Cardiac atrium fibroblast (primary cell): Measurements from ENCODE around the gene RAD54L. TPM values are rescaled to one million over a fixed set of nuclear protein-coding genes. Genes with fewer than 3 reads are reported as not detected.

ENCODE experiments used
- total RNA-seq: library from RNA; depleted of rRNA; stranded (reverse); fragments of >200 nt; gene quantifications from 2 replicates; pipeline ENCODE4 v1.2.3, GENCODE V29; 2015

Gene RAD54L
- 4.9 and 5.7 TPM in 2 replicates for total RNA-seq

GRCh38 chr1:46247436-46248121, at the start of gene RAD54L:
Gene RAD54L (plus strand): TSS chr1:46247763. CDS start chr1:46248406, 643 bp downstream.

GRCh38 chr1:46197964-46198811, 49.4 kb upstream of the RAD54L start, which contains the start of gene POMGNT1:
Gene POMGNT1 (minus strand): TSS chr1:46198434. CDS start chr1:46197821, 613 bp downstream.

DNA sequence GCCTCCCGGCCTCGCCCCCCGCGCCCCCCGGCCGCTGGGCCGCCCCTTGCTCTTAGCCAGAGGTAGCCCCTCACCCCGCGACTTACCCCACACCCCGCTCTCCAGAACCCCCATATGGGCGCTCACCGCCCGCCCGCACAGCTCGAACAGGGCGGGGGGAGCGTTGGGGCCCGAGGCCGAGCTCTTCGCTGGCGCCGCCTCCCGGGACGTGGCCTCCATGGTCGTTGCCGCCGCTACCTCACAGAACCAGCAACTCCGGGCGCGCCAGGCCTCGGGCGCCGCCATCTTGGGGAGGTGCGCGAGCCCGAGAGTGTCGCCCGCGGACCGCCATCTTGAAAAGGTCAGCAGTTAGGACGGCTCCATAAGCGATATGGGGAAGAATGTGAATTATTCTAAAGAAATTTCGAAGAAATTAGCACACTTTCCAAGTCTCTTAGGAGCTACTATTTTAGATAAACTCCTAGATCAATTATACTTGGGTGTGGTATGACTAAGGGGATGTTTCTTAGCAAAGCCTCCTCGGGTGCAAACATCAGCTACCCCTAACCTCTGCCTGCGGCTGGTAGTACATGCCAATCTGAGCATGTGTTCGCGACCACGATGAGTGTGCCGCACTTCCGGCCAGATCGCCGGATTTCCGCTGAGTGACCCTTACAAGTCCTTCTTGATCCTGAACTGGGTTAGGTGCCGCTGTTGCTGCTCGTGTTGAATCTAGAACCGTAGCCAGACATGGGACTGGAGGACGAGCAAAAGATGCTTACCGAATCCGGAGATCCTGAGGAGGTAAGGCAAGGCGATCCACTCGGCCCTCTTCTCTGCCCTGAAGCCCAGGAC, 55.7 kb downstream of the RAD54L start, which contains the start of the genes LRRC41 and UQCRH:
Gene LRRC41 (minus strand): TSS at position 579 of the 834 bp plus-strand sequence. CDS start 294 bp downstream, at position 285.
Gene UQCRH (plus strand): TSS at position 661 of the 834 bp plus-strand sequence. CDS start 69 bp downstream, at position 730.

Other genes with a start within 250 kb of the RAD54L start
- gene PIK3R3, start 115.1 kb upstream of the RAD54L start, total RNA-seq, result 0.18 and 1.8 TPM in 2 replicates
- 0.49 TPM in 1 of 2 replicates, not detected in the other for gene TSPAN1, start 72.7 kb upstream of the RAD54L start, total RNA-seq
- gene P3R3URF, start 71.3 kb upstream of the RAD54L start, total RNA-seq, result not detected in 2 replicates
- 37.2 and 42.8 TPM in 2 replicates for gene POMGNT1, start 49.3 kb upstream of the RAD54L start, total RNA-seq
- gene LURAP1, start 44.4 kb upstream of the RAD54L start, total RNA-seq, result 1.1 and 2.9 TPM in 2 replicates
- 95.3 and 121 TPM in 2 replicates for gene LRRC41, start 55.9 kb downstream of the RAD54L start, total RNA-seq
- gene UQCRH, start 55.9 kb downstream of the RAD54L start, total RNA-seq, result 494 and 497 TPM in 2 replicates
- 9.1 and 11.4 TPM in 2 replicates for gene NSUN4, start 93.0 kb downstream of the RAD54L start, total RNA-seq
- 0.54 and 3.4 TPM in 2 replicates for gene FAAH, start 146.6 kb downstream of the RAD54L start, total RNA-seq
- gene DMBX1, start 242.1 kb downstream of the RAD54L start, total RNA-seq, result not detected in 2 replicates